Loucy (cell line): Measurements from ENCODE around the gene LMO7.

Source experiments
- H2AFZ ChIP-seq: fragments of 200-600 bp; sonication (generic); 2 replicates; pipeline ENCODE4 v1.6.0; 2016; ENCODE audit warnings: antibody characterized with exemption, mild to moderate bottlenecking, low read length, moderate library complexity
- H3F3A ChIP-seq: fragments of 200-600 bp; 2 replicates; pipeline ENCODE4 v1.6.0; 2016; ENCODE audit warnings: antibody characterized with exemption, low read depth, mild to moderate bottlenecking
- H3K27me3 ChIP-seq: fragments of 200-600 bp; sonication (generic); 2 replicates; pipeline ENCODE4 v1.6.1; 2014; ENCODE audit warnings: low read length, mild to moderate bottlenecking; ENCODE audit not compliant: insufficient read depth, poor library complexity, severe bottlenecking
- H3K36me3 ChIP-seq: fragments of 200-600 bp; sonication (generic); 2 replicates; pipeline ENCODE4 v1.6.1; 2016; ENCODE audit warnings: low read length; ENCODE audit not compliant: insufficient read depth
- H3K4me1 ChIP-seq: fragments of 200-600 bp; sonication (generic); 2 replicates; pipeline ENCODE4 v1.5.1; 2014; ENCODE audit warnings: low read length, mild to moderate bottlenecking; ENCODE audit not compliant: insufficient read depth, poor library complexity, severe bottlenecking
- H3K4me2 ChIP-seq: fragments of 200-600 bp; sonication (generic); 2 replicates; pipeline ENCODE4 v1.6.0; 2014; ENCODE audit warnings: antibody characterized with exemption, low read length, low read depth, mild to moderate bottlenecking; ENCODE audit not compliant: poor library complexity, severe bottlenecking
- H3K4me3 ChIP-seq: fragments of 200-600 bp; sonication (generic); 2 replicates; pipeline ENCODE4 v1.5.1; 2014; ENCODE audit warnings: low read length, mild to moderate bottlenecking, mixed read lengths; ENCODE audit not compliant: poor library complexity, severe bottlenecking
- H3K79me2 ChIP-seq: fragments of 200-600 bp; sonication (generic); 2 replicates; pipeline ENCODE4 v1.6.1; 2014; ENCODE audit warnings: low read length; ENCODE audit not compliant: insufficient read depth
- H3K9ac ChIP-seq: fragments of 200-600 bp; sonication (generic); 2 replicates; pipeline ENCODE4 v1.6.0; 2014; ENCODE audit warnings: mild to moderate bottlenecking, low read depth, low read length, moderate library complexity; ENCODE audit not compliant: poor library complexity, severe bottlenecking
- H3K9me2 ChIP-seq: fragments of 200-600 bp; sonication (generic); replicated peaks from 2 replicates; pipeline ENCODE4 v1.6.1; 2016; ENCODE audit warnings: low read depth, low read length, mixed read lengths
- H3K9me3 ChIP-seq: fragments of 200-600 bp; sonication (generic); 2 replicates; pipeline ENCODE4 v1.6.1; 2014; ENCODE audit warnings: mild to moderate bottlenecking, antibody characterized with exemption, low read length, low read depth; ENCODE audit not compliant: insufficient read depth
- H4K20me1 ChIP-seq: fragments of 200-600 bp; sonication (generic); 2 replicates; pipeline ENCODE4 v1.6.0; 2014; ENCODE audit warnings: antibody characterized with exemption, low read length, mild to moderate bottlenecking; ENCODE audit not compliant: insufficient read depth, poor library complexity, severe bottlenecking
- CTCF ChIP-seq: fragments of 200-600 bp; sonication (generic); conservative IDR thresholded peaks from 2 replicates; pipeline ENCODE4 v1.5.1; 2014; ENCODE audit warnings: mild to moderate bottlenecking, antibody characterized with exemption, low read length
- EZH2phosphoT487 ChIP-seq: fragments of 200-600 bp; IDR thresholded peaks from 2 replicates; pipeline ENCODE4 v1.6.1; 2018; ENCODE audit warnings: antibody characterized with exemption, mild to moderate bottlenecking, moderate library complexity, borderline replicate concordance

The LMO7 gene

GRCh38 chr13:75657111-75657510 lies 21.0 kb downstream of the LMO7 start:
- no peak overlapping the region for H3K9ac ChIP-seq
- H2AFZ ChIP-seq = no peak overlapping the region
- H3K79me2 ChIP-seq = no peaks in the 10 kb centered on the region
- H3K9me3 ChIP-seq = no peaks in the 10 kb centered on the region
- no peaks in the 10 kb centered on the region for H3K27me3 ChIP-seq
- H3K4me2 ChIP-seq = no peak overlapping the region
- H3K9me2 ChIP-seq = no peaks in the 10 kb centered on the region
- H3K36me3 ChIP-seq = no peaks in the 10 kb centered on the region
- no peak for TF ChIP-seq CTCF
- H3F3A ChIP-seq = no peaks in the 10 kb centered on the region
- H3K4me1 ChIP-seq = peaks cover 3% of the 10 kb centered on the region
- no peak overlapping the region for H3K4me3 ChIP-seq
- no peaks in the 10 kb centered on the region for H4K20me1 ChIP-seq

DNA sequence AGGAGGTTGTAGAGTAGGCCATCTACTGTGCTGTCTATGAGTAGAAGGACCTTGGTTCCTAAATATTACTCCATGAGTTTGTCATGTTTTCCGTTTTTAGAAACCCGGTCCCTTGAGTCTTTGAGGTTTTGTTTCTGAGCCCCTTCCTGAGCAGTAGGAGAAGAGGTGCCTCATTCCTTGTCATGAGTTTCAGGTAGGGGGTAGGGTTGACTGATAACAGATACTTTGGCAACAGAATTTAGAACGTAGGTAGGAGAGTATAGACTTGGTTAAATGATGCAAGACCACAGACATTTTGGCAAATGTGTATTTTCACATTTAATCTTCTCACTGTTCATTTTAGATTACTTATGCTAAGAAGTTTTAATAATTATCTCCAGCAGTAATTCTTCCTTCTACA lies 24.6 kb downstream of the LMO7 start:
- Histone ChIP-seq H3K4me3 (no peak overlapping the region), H3K36me3 (no peaks in the 10 kb centered on the region), H2AFZ (no peak overlapping the region), H3K4me2 (no peak overlapping the region), H4K20me1 (no peaks in the 10 kb centered on the region), H3K4me1 (no peaks in the 10 kb centered on the region), H3K9ac (no peak overlapping the region), H3F3A (no peaks in the 10 kb centered on the region), H3K27me3 (no peaks in the 10 kb centered on the region), H3K79me2 (no peaks in the 10 kb centered on the region), H3K9me2 (no peaks in the 10 kb centered on the region), H3K9me3 (no peaks in the 10 kb centered on the region)
- no peak for TF ChIP-seq CTCF
- TF ChIP-seq EZH2phosphoT487 = no peak

- no peaks in the 10 kb centered on the region for H3K9me2 ChIP-seq
- no peaks in the 10 kb centered on the region for H4K20me1 ChIP-seq
- no peaks in the 10 kb centered on the region for H3K4me1 ChIP-seq
- H3K4me3 ChIP-seq = no peak overlapping the region
- no peaks in the 10 kb centered on the region for H3F3A ChIP-seq
- no peak overlapping the region for H3K4me2 ChIP-seq
- no peaks in the 10 kb centered on the region for H3K9me3 ChIP-seq
- H3K36me3 ChIP-seq = no peaks in the 10 kb centered on the region
- H3K9ac ChIP-seq = no peak overlapping the region
- H3K27me3 ChIP-seq = no peaks in the 10 kb centered on the region
- TF ChIP-seq EZH2phosphoT487 (no peak), CTCF (no peak)
- H2AFZ ChIP-seq = no peak overlapping the region
- no peaks in the 10 kb centered on the region for H3K79me2 ChIP-seq
These were observed 25.3 kb downstream of the LMO7 start for GRCh38 chr13:75661443-75661842.
